Ishikawa (cell line): ENCODE results near the gene FKBP10.

Experiments used
- FOXM1 ChIP-seq: IDR thresholded peaks from 2 replicates; pipeline ENCODE4 v1.6.1; 2012; ENCODE audit warnings: low read depth, borderline replicate concordance
- MAX ChIP-seq: IDR thresholded peaks from 2 replicates; pipeline ENCODE4 v1.6.1; 2012
- RAD21 ChIP-seq: IDR thresholded peaks from 2 replicates; pipeline ENCODE4 v1.6.1; 2012; ENCODE audit warnings: low read depth
- TEAD4 ChIP-seq: IDR thresholded peaks from 2 replicates; pipeline ENCODE4 v1.6.1; 2012
- YY1 ChIP-seq: IDR thresholded peaks from 2 replicates; pipeline ENCODE4 v1.6.1; 2012; ENCODE audit warnings: low read depth

DNA sequence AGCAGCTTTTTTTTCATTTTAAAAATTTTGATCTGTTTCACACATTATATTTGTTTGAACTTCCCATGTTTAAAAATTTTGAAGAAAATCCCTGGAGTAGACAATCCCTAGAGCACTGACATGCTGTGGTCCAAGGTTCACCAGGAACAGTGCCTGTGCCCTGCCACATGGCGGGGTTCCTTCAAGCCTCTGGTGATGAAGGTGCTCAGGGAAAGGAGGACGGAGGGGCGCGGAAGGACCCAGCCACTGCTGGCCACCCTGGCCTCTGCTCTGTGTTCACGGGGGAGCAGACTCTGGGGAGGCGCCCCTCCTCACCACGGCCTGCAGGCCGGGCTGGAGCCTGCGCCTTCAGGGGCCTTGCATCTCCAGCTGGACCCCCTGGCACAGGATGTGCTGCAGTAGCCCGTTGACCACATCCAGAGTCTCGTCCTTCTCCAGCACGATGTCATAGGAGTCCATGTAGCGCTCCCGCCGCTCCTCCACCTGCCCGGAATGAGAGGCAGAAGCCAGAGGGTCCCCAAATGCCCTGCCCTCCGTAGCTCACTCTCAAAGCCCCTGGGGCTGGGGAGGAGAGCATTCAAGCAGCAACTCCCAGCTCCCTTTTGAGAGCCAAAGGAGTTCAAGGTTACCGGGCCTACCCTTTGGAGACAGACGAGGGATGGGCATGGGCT is 12.5 kb downstream of the FKBP10 start:
- TF ChIP-seq MAX (no peak), YY1 (no peak), FOXM1 (no peak), TEAD4 (no peak), RAD21 (no peak)
